GM12865 (cell line): ENCODE results near the gene DET1.
"Not testable (repeated sequence)": the region's sequence is repeated elsewhere in the genome, so short reads cannot be mapped to it uniquely, and the experiment has no call there.

Experiments used
- DNase-seq: peaks from one replicate; pipeline ENCODE4 v3.0.0; 2010; ENCODE audit warnings: low read depth
- H3K4me3 ChIP-seq: 2 replicates; pipeline ENCODE4 v1.5.1; 2011; ENCODE audit warnings: mild to moderate bottlenecking, low read depth, low read length, control low read depth
- CTCF ChIP-seq: IDR thresholded peaks from 2 replicates; pipeline ENCODE4 v1.5.1; 2011; ENCODE audit warnings: low read length, control low read depth, low read depth, inconsistent platforms; ENCODE audit not compliant: insufficient read depth; ENCODE audit errors: missing control alignments

The DET1 gene

GRCh38 chr15:88472225-88472624 is 74.3 kb downstream of the DET1 start:
- peak; percentile 53 for DNase-seq
- TF ChIP-seq CTCF = no peak
- no peak overlapping the region for H3K4me3 ChIP-seq

GRCh38 chr15:88470625-88471372 is 75.7 kb downstream of the DET1 start:
- no peak for DNase-seq
- H3K4me3 ChIP-seq = no peak overlapping the region
- no peak for TF ChIP-seq CTCF

- no peak for DNase-seq
- no peak overlapping the region for H3K4me3 ChIP-seq
- no peak for TF ChIP-seq CTCF
These were observed 77.2 kb downstream of the DET1 start for GRCh38 chr15:88469321-88469720.

GRCh38 chr15:88468721-88469120 is 77.8 kb downstream of the DET1 start:
- peak overlapping the region; percentile 82; the same call in 1 of the 2 replicates for H3K4me3 ChIP-seq
- DNase-seq = not testable (repeated sequence)

GRCh38 chr15:88467935-88468528 is 78.4 kb downstream of the DET1 start:
- peak; percentile 43 for DNase-seq
- TF ChIP-seq CTCF = peak; percentile 32
- peak overlapping the region; percentile 82 for H3K4me3 ChIP-seq

GRCh38 chr15:88467073-88467934 is 79.2 kb downstream of the DET1 start, which contains the start of the genes MRPL46 and MRPS11:
Gene MRPL46, minus strand, starts transcription at chr15:88467388. Its CDS starts 11 bp downstream, at chr15:88467377.
Gene MRPS11, plus strand, starts transcription at chr15:88467708. Its CDS starts 10 bp downstream, at chr15:88467718.
- TF ChIP-seq CTCF = no peak
- DNase-seq = peak; percentile 93
- H3K4me3 ChIP-seq = peak within 1 kb of the TSS; percentile 82
